ENCODE results near the gene ATP10A.

Gene ATP10A

GRCh38 chr15:25852661-25853524, 10.2 kb downstream of the ATP10A start:
- no peak for DNase-seq

GRCh38 chr15:25852027-25852426, 11.1 kb downstream of the ATP10A start:
- no peak for DNase-seq

- no peak for DNase-seq
These were observed 12.7 kb downstream of the ATP10A start for GRCh38 chr15:25850154-25851111.

GRCh38 chr15:25849157-25849921, 13.8 kb downstream of the ATP10A start:
- no peak for DNase-seq

- no peak for DNase-seq
These were observed 14.4 kb downstream of the ATP10A start for GRCh38 chr15:25848784-25849156.

- DNase-seq: no peak
These were observed 14.8 kb downstream of the ATP10A start for GRCh38 chr15:25848325-25848724.

- DNase-seq: no peak
These were observed 16.1 kb downstream of the ATP10A start for GRCh38 chr15:25847051-25847450.

- no peak for DNase-seq
These were observed 16.8 kb downstream of the ATP10A start for GRCh38 chr15:25846377-25846776.

- no peak for DNase-seq
These were observed 18.0 kb downstream of the ATP10A start for GRCh38 chr15:25844981-25845680.

GRCh38 chr15:25844542-25844941, 18.6 kb downstream of the ATP10A start:
- no peak for DNase-seq

GRCh38 chr15:25844076-25844475, 19.1 kb downstream of the ATP10A start:
- no peak for DNase-seq

- DNase-seq: no peak
These were observed 23.4 kb downstream of the ATP10A start for GRCh38 chr15:25839638-25840156.

GRCh38 chr15:25838871-25839195, 24.3 kb downstream of the ATP10A start:
- DNase-seq: no peak

- no peak for DNase-seq
These were observed 24.8 kb downstream of the ATP10A start for GRCh38 chr15:25838191-25838870.

- DNase-seq: no peak
These were observed 31.0 kb downstream of the ATP10A start for GRCh38 chr15:25832158-25832557.

- DNase-seq: no peak
These were observed 32.2 kb downstream of the ATP10A start for GRCh38 chr15:25830844-25831451.

GRCh38 chr15:25829073-25829472, 34.1 kb downstream of the ATP10A start:
- no peak for DNase-seq

- DNase-seq: no peak
These were observed 37.9 kb downstream of the ATP10A start for GRCh38 chr15:25825207-25825606.

- no peak for DNase-seq
These were observed 38.5 kb downstream of the ATP10A start for GRCh38 chr15:25824618-25825017.

- DNase-seq: no peak
These were observed 50.3 kb downstream of the ATP10A start for GRCh38 chr15:25812845-25813244.

GRCh38 chr15:25812073-25812472, 51.1 kb downstream of the ATP10A start:
- no peak for DNase-seq
